ENCODE results near the gene ADPRH. TPM values are rescaled to one million over a fixed set of nuclear protein-coding genes. Genes with fewer than 3 reads are reported as not detected.
"Not testable (repeated sequence)": the region's sequence is repeated elsewhere in the genome, so short reads cannot be mapped to it uniquely, and the experiment has no call there.

ADPRH gene
- 8.9 and 9.9 TPM in 2 replicates for total RNA-seq

DNA sequence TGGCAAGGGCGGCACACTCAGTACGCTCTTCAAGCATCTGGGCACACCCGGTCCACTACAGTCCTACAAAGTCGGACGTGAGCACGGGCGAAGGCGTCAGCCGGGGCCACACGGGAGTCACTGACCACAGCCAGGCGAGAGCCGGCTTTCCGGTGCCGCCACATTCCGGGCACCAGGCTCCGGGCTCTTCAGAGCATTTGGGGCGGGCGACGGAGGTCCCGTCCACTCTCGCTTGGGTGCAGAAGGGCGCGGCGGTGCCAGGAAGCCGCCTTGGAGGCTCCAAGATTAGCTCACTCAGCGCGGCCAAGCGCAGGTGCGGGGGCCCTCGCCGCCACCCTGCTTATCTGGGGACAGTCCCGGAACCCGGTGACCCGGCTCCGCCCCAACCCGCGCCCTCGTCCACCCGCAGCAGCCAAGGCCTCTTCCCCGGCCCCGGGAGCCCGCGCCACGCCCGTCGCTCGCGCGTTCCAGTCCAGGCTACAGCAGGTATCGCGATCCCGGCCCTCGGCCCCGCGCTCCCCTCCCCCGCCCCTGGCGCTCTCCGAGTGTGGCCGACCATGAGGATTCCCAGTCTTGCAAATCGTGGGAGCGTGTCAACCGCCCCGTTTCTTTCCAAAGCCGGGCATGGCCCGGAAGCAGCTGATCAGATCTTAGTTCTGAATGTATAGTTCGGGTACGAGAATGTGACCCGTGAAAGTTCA lies at the start of gene ADPRH:
Gene ADPRH (plus strand): TSS at position 127 of the 701 bp plus-strand sequence. CDS start 2,678 bp downstream, outside the sequence.
- no peak for DNase-seq (ENCODE audit: extremely low read depth, low read depth, low spot score)

DNA sequence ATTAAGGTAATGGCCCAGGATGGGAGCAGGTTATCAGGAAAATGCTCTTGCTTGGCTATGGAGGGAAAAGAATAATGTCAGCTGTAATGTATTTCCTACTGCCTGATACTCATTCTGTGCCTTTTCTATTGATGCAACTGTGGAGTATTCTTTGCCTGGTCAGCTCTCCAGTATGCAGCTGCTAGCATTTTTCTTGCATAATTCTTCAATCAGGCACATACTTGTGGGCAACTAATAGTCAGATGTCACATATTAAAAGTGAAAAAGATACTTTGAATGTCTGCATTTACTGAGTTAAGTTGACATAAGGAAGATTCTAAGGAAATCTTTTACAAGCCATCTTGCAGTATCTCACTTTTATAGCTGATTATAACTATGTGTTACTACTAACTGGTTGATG lies 49.4 kb upstream of the ADPRH start:
- no peak for DNase-seq (ENCODE audit: extremely low read depth, low read depth, low spot score)

DNA sequence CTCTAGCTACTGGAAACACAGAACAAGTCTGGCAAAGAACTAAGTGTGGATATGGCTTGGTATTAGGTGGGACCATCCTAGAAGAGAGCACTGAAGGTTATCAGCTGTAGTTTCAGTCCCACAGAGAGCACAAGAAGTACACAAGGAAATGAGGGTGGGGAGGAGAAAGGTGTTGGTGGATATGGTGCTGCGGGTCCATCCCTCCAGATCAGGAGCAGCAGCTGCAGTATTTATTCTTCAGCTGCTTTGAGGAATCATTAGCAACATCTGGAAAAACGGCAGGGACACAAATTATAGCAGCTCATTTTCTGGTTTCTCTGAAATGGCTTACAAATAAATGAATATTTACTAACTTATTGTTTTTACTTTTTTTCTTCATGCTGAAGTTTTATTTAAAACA lies 48.8 kb upstream of the ADPRH start:
- no peak for DNase-seq (ENCODE audit: extremely low read depth, low read depth, low spot score)

DNA sequence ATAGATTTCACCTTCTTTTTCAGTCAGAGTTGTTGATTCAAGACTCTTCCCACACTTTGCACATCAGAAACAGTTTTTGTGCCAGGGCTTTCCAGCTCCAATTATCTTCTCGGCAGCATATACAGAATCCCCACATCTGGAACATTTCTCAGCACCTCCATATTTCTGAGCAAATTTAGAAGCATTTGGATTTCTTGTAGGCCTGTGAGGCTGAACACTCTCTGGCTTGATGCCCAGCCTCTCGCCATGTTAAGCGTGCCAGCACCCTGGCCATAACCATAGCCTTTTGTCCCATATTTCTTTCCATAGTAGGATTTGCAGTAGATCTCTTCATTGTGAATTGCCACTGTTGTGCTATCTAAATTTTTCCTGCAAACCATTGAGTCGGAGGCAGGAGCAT lies 48.1 kb upstream of the ADPRH start:
- no peak for DNase-seq (ENCODE audit: extremely low read depth, low read depth, low spot score)

DNA sequence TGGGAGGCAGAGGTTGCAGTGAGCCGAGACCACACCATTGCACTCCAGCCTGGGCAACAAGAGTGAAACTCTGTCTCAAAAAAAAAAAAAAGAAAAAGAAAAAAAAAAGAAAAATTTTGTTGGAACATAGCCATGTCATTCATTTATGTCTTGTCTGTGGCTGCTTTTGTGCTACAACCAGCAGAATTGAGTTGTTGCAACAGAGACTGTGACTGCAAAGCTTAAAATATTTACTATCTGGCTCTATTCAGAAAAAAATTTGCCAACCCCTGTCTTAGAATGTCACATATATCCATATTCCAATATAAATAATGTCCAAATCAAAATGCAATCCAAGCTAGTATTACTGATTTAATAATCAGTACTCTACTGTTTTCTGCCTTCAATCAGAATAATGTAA lies 45.0 kb upstream of the ADPRH start:
- DNase-seq (ENCODE audit: extremely low read depth, low read depth, low spot score), result no peak

GRCh38 chr3:119536757-119537156 lies 42.5 kb upstream of the ADPRH start:
- DNase-seq (ENCODE audit: extremely low read depth, low read depth, low spot score), result no peak

GRCh38 chr3:119538772-119539171 lies 40.5 kb upstream of the ADPRH start:
- DNase-seq (ENCODE audit: extremely low read depth, low read depth, low spot score), result no peak

DNA sequence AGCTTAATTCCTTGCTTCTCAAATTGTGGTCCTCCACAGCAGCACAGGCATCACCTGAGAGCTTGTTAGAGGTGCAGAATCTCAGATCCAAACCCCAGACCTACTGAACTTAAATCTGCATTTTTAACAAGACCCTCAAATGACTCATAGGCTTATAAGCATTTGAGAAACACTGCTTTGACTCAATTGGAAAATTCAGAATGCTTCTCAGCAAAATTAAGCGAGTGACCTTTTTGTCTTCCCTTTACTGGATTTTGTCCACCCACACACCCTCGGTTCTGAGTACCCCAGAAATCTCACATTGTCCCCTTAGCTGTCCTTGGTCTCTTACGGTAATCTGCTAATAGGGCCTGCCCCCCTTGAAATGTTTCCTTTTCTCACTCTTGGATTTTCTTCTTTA lies 37.7 kb upstream of the ADPRH start:
- no peak for DNase-seq (ENCODE audit: extremely low read depth, low read depth, low spot score)

GRCh38 chr3:119542168-119542767 lies 37.0 kb upstream of the ADPRH start:
- no peak for DNase-seq (ENCODE audit: extremely low read depth, low read depth, low spot score)

- no peak for DNase-seq (ENCODE audit: extremely low read depth, low read depth, low spot score)
Observed at GRCh38 chr3:119543147-119543546, 36.1 kb upstream of the ADPRH start.

GRCh38 chr3:119547227-119547626 lies 32.1 kb upstream of the ADPRH start:
- no peak for DNase-seq (ENCODE audit: extremely low read depth, low read depth, low spot score)

DNA sequence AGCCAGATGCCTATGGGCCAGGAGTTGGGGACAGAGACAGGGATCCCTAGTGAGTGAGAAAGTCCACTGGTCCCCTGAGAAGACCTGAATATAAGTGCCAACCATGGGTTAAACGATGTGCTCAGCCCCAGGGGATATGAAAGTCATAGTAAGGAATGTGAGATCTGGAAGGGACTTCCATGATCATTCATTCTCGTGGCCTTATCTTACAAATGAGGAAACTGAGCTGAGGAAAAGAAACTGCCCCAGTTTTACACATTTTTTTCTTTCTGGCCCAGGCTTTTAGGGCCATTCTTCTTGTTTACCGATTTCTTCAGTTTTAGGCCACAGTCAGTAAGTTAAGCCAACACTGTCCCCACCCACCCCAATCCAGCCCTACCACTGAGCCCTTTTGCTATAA lies 31.0 kb upstream of the ADPRH start:
- no peak for DNase-seq (ENCODE audit: extremely low read depth, low read depth, low spot score)

GRCh38 chr3:119550192-119550910 lies 28.9 kb upstream of the ADPRH start:
- DNase-seq (ENCODE audit: extremely low read depth, low read depth, low spot score), result no peak

- no peak for DNase-seq (ENCODE audit: extremely low read depth, low read depth, low spot score)
Observed at GRCh38 chr3:119551598-119551997, 27.7 kb upstream of the ADPRH start.

DNA sequence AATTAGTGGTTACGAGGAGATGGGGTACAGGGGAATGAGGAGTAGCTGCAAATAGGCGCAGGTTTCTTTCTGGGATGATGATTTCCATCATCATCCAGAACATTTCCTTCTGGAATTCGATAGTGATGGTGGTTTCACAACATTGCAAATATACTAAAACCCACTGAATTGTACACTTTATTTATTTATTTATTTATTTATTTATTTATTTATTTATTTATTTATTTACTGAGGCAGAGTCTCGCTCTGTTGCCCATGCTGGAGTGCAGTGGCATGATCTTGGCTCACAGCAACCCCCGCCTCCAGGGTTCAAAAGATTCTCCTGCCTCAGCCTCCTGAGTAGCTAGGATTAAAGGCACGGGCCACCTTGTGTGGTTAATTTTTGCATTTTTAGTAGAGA lies 26.4 kb upstream of the ADPRH start:
- not testable (repeated sequence) for DNase-seq (ENCODE audit: extremely low read depth, low read depth, low spot score)

GRCh38 chr3:119553823-119554415 lies 25.4 kb upstream of the ADPRH start:
- DNase-seq (ENCODE audit: extremely low read depth, low read depth, low spot score), result no peak

- no peak for DNase-seq (ENCODE audit: extremely low read depth, low read depth, low spot score)
Observed at GRCh38 chr3:119555309-119555735, 24.0 kb upstream of the ADPRH start.

GRCh38 chr3:119555929-119556328 lies 23.4 kb upstream of the ADPRH start:
- DNase-seq (ENCODE audit: extremely low read depth, low read depth, low spot score), result no peak

DNA sequence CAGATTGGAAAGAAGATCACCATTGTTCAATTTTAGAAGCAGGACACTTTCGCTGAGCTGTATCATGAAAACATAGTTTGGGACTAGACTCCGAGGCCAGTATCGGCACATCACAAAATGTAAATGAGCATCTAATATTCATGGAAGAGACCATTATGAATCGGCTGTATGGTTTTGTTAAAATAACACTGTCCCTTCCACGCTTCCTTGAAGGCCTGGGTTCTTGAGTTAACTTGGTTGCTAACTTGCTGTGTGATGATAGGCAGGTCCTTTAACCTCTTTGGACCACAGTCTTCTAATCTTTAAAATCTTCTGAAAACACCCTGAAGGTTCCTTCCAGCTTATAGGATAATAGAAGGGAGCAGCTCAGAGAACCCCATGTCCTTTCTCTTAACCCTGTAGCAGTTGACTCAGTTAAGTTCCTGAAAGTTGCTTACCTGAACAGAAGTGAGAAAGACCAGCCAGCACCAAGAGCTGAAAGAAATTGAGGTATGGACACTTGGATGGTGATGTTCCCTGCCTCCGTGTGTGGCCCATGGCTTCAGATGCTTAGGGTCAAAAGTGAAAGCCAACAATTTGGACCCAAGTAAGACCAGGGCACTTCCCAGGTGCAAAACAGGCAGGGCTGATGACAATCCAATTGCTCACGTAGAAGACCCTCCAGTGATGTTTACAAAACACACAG lies 22.0 kb upstream of the ADPRH start:
- DNase-seq (ENCODE audit: extremely low read depth, low read depth, low spot score), result no peak

DNA sequence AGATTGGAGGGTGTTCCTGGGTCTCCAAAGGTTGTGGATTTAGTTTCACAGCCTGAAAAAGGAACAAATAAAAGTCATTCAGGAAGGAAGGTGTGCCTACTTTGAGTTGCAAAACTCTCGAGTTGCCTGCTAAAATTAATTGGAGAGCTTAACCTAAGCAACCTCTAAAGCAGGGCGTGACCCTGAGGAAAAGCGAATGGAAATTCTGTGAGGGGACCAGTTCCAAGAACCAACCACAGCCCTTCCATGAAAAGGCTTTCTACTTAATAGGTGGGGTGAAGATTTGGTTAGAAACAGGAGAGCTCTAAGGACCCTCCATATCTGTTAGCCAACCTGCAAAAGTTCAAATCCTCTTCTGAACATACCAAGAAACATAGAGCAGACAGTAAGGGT lies 21.4 kb upstream of the ADPRH start:
- no peak for DNase-seq (ENCODE audit: extremely low read depth, low read depth, low spot score)

All from glomerular endothelial cell (primary cell).